ENCODE data around the gene EBF4. TPM values are rescaled to one million over a fixed set of nuclear protein-coding genes. Genes with fewer than 3 reads are reported as not detected.

Gene EBF4
- total RNA-seq, 1 donor = 0.09 TPM

- no peak for DNase-seq (ENCODE audit: low read depth)
- TF ChIP-seq, protein P1, sequence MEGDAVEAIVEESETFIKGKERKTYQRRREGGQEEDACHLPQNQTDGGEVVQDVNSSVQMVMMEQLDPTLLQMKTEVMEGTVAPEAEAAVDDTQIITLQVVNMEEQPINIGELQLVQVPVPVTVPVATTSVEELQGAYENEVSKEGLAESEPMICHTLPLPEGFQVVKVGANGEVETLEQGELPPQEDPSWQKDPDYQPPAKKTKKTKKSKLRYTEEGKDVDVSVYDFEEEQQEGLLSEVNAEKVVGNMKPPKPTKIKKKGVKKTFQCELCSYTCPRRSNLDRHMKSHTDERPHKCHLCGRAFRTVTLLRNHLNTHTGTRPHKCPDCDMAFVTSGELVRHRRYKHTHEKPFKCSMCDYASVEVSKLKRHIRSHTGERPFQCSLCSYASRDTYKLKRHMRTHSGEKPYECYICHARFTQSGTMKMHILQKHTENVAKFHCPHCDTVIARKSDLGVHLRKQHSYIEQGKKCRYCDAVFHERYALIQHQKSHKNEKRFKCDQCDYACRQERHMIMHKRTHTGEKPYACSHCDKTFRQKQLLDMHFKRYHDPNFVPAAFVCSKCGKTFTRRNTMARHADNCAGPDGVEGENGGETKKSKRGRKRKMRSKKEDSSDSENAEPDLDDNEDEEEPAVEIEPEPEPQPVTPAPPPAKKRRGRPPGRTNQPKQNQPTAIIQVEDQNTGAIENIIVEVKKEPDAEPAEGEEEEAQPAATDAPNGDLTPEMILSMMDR (IDR thresholded peaks at IDR 0.05; ENCODE audit: insufficient read depth, low read length) = no peak
These were observed 102.4 kb downstream of the EBF4 start for GRCh38 chr20:2794866-2795447.

GRCh38 chr20:2795451-2795850 is 102.9 kb downstream of the EBF4 start:
- H3K4me3 ChIP-seq (ENCODE audit: low read depth, low read length) = no peak overlapping the region
- TF ChIP-seq, protein P1 (IDR thresholded peaks at IDR 0.05; ENCODE audit: insufficient read depth, low read length) = no peak
- no peak for DNase-seq (ENCODE audit: low read depth)

More at GRCh38 chr20:2794866-2795447, 102.4 kb downstream of the EBF4 start:
- no peak overlapping the region for H3K4me3 ChIP-seq (ENCODE audit: low read depth, low read length)

- no peak for DNase-seq (ENCODE audit: low read depth)
- H3K4me3 ChIP-seq (ENCODE audit: low read depth, low read length) = no peak overlapping the region
- TF ChIP-seq, protein P1 (IDR thresholded peaks at IDR 0.05; ENCODE audit: insufficient read depth, low read length) = no peak
These were observed 103.6 kb downstream of the EBF4 start for GRCh38 chr20:2796011-2796660.

- TF ChIP-seq, protein P1 (IDR thresholded peaks at IDR 0.05; ENCODE audit: insufficient read depth, low read length) = no peak
- no peak for DNase-seq (ENCODE audit: low read depth)
These were observed 104.8 kb downstream of the EBF4 start for GRCh38 chr20:2797136-2797983.

GRCh38 chr20:2798095-2798805 is 105.7 kb downstream of the EBF4 start:
- H3K4me3 ChIP-seq (ENCODE audit: low read depth, low read length) = no peak overlapping the region
- TF ChIP-seq, protein P1 (IDR thresholded peaks at IDR 0.05; ENCODE audit: insufficient read depth, low read length) = no peak
- no peak for DNase-seq (ENCODE audit: low read depth)

More at GRCh38 chr20:2797136-2797983, 104.8 kb downstream of the EBF4 start:
- no peak overlapping the region for H3K4me3 ChIP-seq (ENCODE audit: low read depth, low read length)

DNA sequence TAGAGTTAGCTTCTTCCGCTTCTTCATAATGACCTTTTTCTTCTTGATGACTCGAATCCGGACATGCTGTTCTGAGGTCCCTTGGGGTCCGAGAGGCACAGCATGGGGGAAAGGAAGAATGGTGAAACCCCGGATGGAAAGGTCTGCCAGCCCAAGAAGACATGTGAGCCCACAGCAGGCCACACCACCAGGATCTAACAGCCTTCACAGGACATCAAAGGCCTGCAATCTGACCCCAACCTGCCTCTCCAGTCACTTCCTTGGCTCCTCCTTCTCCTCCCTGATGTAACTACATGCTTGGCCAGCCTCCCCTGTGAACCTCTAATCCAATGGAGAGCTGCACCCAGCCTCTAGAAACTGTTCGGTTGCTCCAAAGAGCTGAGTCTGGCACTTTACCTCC is 106.2 kb downstream of the EBF4 start:
- DNase-seq (ENCODE audit: low read depth) = peak; percentile 12
- no peak overlapping the region for H3K4me3 ChIP-seq (ENCODE audit: low read depth, low read length)
- TF ChIP-seq, protein P1 (IDR thresholded peaks at IDR 0.05; ENCODE audit: insufficient read depth, low read length) = no peak

All from fibroblast of the aortic adventitia (primary cell).